Embryonic facial prominence (tissue), 1 donor: ENCODE results near the gene KIAA1328.
A peak's percentile ranks its signal among the peaks of the same experiment; 100 is the strongest.

ENCODE experiments used
- DNase-seq: peaks from one replicate; pipeline ENCODE4 v3.0.0-alpha.2; 2016; ENCODE audit errors: extremely low spot score

KIAA1328 gene

DNA sequence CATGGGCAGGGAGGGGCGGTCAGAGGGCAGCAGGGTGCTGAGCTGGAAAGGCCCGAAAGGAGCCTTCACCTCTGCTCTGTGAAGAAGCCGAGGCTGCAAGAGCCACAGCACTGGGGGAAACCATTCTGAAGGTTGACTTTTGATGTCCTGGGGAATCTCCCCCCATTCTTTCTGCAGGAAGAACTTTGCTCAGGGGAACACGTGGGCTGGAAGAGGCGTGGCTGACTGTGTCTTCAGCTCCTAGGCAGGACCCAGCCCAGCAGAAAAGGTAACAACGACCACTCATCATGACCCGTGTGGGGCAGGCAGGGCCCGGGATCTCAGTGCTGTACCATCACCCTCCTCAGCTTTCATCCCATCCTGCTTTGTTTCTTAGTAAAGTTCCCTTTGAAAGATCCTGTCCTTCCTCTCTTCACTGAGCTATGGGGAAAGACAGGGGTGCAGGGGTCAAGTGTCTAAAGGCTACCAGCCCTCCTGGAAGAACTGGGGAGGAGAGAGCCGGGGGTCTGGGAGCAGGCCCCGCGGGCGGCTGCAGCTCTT is 424.0 kb downstream of the KIAA1328 start:
- no peak for DNase-seq

DNA sequence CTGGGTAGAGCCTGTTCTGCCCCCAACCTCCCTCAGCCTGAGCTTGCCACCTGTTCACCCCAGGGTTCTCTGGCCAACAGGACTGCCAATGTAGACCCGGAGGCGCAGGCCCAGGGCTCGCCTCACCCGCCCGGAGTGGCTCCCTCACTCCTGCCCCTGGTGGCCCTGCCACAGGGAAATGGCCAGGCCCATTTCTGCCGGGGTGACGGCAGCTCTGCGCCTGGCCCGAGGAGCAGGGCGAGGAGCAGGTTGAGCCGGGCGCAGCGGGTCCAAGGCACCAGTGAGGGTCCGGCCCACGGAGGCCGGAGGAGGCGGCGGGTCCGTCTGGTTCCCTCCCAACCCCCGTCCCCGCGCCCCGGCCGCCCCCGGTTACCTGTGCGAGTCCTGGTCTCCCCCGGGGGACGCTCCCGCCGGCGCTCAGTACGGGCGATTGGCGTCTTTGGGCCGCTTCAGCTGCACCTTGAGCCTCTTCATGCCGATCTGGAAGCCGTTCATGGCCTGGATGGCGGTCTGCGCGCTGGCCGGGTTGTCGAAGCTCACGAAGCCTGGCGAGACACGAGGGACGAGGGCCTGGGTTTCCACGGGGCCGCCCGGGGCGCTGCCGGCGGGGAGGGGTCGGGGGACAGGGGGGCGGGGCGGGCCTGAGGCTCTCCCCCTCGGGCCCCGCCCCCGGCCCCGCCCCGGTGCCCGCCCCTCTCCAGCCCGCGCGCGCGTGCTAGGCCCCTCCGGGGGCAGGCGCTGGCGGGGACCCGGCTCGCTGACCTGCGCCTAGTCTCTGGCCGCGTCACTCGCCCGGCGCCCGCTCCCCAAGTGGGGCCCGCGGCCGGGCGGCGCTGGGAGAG is 424.7 kb downstream of the KIAA1328 start:
- DNase-seq, result no peak

DNA sequence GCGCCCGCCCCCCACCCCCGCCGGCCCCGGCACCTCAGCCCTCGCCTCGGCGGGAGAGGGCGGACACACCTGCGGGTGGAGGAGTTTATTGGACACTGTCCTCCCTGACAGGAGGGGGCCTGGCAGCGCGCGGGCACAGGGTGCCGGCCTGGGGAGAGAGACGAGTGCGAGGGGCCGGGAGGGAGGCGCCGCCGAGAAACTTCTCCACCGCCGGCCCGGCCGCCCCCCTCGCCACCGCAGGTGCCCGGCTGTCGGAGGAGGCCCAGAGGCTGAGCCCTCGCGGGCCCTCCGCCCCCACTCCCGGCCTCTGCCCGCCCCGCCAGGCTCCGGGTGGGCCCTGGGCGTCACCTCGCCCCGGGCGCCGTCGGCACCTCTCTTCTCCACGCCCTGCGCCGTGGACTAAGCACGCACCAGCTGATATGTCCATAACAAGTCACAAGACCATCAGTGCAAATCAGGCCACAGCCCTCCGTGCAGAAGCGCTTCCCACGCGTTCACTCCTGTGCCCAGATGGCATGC is 425.4 kb downstream of the KIAA1328 start:
- no peak for DNase-seq

DNA sequence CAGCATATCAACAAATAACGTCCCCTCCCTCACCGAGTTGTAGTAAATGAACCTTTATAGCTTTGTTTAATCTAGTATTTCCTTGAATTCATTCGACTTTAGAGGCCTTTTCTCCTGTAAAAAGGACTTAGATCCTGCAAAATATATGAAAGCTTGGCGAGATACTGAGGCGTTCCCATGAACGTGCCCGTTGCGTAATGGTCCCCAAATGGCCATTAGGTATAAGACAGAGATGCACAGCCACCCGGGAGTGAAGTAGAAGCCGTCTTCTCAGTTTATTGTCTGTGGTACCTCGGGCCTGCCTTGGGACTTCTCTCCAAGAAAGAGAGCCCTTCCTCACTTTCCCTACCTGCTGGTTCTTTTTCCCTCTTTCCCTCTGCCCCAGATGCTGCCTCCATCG is 426.0 kb downstream of the KIAA1328 start:
- DNase-seq, result no peak

DNA sequence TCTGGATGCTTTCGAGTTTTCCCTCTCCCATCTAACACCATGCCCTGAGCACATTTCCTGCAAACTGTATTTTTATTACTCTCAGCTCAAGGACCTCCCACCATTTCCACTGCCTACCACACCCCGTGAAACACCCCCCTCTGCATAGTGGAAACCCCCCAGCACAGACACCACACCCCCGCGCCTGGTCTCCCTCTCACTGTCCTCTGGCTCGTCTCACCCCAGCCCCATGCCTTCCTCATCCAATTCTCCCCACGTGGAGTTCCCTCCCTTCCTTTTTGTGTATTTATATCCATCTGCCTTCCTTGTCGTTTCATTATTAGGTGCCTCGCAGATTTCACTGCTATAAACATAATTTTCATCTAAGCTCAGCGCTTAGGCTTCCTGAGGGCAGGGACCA is 429.2 kb downstream of the KIAA1328 start:
- DNase-seq, result no peak

DNA sequence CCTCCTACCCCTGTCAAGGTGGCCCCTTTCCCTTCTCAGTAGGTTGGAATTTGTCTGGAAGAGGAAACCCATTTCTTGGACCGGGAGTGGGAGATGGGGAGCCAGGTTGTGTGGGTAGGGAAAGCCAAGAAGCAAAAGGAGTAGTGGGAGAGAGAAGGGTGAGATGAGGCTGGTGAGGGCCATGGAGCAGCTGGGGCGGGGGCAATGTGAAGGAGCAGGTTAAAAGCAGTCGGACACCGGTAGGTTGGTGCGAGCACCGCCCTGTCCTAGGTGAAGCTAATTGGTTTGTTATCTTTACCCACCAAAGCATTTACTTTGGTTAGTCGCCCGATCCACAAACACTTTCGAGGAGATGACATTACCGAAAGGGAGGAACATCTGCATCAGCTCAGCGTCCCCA is 429.9 kb downstream of the KIAA1328 start:
- DNase-seq, result no peak

DNA sequence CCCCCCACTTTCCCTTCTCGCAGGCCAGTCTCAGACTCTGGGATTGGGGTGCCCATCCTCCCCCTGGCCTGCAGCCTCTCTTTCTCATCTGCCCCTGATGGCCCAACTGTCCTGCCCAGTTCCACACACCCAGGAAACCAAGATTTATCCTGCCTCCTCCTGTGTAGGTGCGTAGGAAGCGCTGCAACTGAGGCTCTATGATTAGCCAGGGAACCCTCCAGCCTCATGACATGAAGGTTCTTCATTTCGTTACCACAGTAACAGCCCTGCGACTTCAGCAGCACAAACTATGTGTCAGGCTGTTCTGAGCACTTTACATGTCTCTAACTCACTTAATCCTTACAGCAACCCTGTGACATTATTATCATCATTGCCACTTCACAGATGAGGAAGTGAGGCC is 430.8 kb downstream of the KIAA1328 start:
- no peak for DNase-seq

DNA sequence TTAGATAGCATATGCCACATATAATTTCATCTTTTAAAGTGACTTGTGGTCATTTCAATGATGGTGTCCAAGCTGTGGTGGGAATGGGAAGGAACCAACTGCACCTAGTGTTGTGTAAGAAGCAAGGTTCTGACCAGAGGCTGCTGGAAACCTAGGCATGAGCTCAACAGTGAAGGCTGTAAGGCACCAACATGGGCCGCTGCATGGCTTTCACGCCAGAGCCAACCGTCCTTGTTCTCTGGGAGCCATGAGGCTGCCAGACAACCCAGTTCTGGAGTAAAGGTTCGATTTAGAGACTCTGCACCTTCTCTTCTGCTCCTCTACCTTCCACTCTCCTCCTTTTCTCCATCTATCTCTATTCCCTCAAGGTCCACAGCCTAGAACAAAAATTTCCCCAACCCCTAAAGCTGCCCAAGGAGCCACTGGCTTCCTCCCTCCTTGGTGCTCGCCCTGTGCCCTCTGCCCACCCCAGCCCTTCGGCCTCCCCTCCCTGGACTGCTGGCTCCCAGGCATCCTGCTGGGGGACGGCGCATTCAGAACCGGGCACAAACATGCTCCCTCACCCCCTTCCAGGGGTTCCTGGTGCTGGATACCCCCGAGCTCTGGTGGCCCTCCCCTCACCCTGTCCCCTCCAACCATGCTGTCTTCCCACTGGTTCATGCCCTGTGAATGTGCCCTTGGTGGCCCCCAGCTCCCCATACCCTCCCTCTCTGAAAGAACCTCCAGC is 431.6 kb downstream of the KIAA1328 start:
- DNase-seq, result no peak

DNA sequence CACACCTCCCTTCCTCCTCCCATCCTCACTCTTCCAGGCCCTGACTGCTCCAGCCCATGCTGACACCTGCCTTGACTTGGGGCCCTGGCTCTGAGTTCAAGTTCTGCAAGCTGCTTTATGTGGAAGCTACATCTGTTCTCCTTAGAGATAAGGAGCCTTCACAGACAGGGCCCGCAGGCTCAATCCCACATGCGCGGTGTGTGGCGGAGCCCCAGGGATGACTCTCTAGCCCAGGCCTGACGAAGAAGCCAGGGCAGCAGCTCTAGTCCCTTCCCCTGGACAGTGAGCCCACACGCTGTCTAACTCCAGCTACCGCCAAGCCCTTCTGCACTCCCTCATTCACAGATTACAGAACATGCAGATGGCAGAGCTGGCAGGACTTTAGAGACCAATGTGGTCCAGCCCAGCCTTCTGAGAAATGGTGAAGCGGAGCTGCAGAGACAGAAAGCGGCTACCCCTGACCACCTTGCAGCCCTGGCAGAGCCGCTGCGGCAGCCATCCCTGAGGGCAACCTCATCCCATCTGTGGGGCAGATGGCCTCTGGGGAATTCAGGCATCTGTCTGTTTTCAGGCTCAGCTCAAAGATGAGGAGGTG is 432.4 kb downstream of the KIAA1328 start:
- DNase-seq, result no peak

DNA sequence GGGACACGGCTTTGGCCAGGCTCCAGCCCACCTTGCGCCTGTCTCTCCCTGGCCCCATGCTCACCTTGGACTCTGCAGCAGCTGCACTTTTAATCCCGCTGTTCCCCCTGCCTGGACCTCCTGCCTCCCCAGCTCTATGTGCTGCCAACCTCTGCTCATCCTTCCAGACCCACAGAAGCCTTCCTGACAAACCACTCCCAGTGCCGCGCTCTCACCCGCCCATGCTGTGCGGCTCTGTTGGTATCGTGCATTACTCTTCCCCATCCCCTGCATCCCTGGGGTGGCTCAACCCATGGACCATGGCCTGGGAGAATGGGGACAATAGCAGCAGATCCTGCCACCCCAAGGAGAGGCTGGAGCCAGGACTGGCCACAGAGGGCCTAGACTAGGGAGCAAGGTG is 433.1 kb downstream of the KIAA1328 start:
- DNase-seq, result no peak

DNA sequence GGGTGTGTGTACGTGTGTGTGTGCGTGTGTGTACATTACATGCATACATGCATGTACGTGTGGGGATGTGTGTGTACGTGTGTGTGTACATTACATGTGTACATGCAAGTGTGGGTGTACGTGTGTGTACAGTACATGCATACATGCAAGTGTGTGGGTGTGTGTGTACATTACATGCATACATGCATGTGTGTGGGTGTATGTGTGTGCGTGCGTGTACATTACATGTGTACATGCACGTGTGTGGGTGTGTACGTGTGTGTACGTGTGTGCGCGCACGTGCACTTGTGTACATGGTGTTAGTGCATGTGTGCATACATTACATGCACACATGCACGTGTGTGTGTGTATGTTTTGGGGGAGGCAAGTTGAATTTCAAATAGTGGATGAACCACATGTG is 436.0 kb downstream of the KIAA1328 start:
- no peak for DNase-seq

DNA sequence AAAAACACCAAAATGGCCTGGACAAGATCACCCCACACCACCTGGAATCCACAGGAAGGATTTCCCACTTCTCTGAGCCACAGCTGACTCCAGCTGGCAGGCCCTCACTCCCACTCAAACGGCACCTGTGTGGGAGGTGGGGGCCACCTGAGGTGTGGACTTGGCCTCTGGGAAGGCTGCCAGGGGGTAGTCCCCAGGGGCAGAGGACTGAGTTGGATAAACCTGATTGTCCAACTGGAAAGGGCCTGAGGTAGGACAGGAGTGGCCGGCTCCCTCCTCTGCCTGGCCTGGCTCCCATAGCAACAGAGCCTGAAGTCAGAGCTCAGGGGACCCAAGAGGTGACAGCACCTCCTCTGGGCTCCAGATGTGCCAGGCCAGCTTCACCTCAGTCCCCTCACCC is 436.5 kb downstream of the KIAA1328 start:
- DNase-seq, result no peak

DNA sequence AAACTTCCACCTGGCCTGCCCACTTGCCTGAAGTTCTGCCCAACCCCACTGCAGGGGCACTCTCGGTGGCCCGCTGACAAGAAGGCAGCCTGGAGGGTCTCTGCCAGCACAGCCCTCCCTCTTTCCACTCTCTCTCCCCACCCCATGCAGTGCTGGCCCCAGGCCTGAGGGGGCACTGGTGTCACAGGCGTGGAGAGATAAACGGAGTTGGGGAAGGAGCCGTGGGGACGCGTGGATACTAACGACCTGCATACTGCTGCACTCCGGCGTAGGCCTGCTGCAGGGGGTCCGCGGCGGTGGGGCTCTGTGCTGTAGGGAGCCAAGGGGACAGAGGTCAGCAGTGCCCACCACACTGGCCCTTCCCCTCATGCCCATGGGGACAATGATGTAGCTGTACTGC is 437.4 kb downstream of the KIAA1328 start:
- no peak for DNase-seq

DNA sequence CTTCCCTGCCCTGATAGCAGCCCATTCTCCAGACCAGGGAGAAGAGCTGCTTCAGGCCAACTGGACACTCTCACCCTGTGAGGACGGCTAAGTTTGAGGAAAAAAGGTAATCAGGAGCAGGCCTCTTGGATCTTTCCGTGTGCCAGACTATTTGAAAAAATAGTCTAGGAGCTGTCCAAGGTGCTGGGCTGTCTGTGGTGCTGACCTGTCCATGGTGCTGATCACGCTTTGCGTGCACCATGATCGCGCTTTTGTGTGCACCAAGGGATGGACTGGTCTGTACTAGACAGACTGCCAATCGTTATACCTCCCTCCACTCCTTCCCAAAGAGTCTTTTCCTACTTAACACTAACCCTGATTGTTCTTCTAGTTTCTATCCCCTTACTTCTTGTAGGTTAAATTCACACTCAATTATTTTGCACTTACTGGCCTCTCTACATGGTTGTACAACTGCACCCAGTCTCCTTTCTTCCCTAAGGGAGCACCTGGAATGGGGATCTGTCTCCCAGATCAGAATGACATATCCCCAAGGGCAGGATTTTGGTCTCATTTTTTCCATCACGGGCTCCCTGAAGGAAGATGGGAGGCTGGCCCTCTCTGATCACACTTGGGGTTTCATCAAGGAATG is 441.2 kb downstream of the KIAA1328 start:
- peak; percentile 43 for DNase-seq

DNA sequence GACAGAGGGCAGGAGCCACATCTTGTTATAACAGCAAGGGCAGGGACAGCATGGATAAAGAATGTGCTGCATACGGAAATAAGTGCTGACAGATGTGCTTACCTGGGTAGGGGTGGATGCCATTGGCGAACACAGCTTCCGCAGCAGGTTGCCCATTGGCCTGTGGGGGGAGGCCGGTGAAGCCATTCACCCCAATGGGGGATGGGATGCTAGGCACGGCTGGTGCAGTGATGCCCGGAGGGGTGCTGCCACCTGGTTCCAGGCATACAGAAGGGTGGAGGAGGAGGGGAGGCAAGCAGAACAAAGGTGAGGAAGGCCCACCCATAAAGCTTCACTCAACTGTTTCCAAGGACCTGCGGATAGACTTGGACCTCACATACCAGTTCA is 441.7 kb downstream of the KIAA1328 start:
- DNase-seq, result no peak

DNA sequence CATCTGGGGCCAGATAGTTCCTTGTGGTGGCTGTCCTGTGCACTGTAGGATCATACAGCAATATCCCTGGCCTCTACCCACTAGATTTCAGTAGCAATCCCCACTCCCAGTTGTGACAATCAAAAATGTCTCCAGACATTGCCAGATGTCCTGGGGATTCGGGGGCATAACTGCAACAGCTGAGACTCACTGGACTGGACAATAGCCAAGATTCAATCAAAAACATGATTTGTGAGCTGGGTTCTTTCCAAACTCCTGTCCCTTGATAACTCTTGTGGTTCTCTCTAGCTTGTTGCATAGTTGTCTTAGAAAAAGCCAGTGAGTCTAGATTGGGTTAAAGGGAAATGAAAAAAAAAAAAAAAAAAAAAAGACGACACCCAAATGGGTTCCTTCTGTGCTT is 443.3 kb downstream of the KIAA1328 start:
- no peak for DNase-seq

DNA sequence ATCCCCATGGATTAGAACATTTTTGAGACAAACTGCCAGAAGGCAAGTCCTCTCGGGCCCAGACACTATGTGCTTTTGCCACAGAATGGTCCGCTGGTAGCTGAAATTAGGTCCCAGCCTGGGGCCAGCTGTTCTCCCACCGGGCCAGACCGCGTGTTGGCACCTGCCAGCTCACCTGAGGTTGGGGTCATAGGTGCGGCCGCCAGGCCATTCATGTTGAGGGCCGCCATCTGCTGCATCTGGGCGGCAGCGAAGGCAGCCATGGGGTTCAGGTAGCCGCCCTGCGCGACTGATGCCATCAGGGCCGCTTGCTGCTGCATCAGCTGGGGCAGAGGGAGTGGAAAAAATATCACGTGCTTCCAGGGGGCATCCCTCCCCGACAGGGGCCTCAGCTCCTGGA is 443.9 kb downstream of the KIAA1328 start:
- DNase-seq, result no peak

DNA sequence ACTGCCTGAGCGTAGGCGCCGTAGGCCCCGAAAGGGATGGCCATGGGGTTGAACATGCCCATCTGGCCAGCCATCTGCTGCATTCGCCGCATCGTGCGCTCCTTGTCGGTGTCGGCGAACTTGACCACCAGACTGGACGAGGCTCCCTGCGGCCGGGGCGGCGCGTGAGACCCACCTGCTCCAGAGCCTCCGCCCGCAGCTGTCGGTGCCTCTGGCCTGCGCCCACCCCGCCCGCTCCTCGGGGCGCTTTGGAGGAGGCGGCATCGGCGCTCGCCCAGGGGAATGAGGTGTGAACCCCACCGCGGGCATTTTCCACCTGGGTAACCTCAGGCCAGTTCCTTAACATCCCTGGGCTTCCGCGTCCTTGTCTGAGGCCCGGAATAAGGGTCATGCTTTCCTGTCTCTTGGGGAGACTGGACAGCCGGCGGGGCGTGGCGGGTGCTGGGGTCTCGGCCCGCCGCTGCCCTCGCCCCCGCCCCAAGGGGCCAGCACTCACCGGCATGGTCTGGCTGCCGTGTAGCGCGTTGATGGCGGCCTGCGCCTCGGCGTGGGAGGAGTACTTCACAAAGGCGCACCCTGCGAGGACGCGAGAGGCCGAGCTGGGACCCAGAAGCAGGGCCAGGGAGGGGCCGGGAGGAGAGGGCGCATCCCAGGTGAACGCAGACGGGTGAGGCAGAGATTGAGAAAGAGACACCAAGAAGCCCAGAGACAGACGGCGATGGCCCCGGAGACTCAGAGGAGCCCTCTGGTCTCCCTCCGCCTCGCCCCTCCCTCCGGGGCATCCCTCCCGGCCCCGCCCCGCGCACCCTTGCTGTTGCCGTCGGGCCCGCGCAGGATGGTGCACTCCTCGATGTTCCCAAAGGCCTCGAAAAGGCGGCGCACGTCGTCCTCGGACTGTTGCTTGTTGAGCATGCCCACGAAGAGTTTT is 445.6 kb downstream of the KIAA1328 start:
- DNase-seq, result no peak

DNA sequence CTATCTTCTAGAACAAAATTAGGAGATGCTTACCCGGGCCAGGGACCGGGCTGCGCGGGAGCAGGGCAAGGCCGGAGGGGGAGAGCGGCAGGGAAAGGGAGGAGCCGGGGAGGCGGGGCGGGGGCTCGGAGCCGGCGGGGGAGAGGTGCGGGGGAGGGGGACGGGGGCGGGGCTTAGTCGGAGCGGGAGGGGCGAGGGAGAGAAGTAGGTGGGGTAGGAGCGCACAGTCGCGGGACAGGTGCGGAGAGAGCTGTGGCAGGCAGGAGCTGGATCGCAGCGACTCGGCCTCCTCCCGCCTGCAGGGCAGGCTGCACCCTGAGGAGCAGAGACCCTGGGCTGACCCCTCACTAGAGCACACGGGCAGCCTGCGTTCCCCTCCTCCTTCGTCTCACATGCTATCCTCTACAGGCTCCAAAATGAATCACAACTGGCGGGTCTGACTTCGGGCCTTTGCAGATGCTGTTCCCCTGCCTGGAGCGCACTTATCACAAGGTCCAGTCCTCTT is 446.4 kb downstream of the KIAA1328 start:
- no peak for DNase-seq

DNA sequence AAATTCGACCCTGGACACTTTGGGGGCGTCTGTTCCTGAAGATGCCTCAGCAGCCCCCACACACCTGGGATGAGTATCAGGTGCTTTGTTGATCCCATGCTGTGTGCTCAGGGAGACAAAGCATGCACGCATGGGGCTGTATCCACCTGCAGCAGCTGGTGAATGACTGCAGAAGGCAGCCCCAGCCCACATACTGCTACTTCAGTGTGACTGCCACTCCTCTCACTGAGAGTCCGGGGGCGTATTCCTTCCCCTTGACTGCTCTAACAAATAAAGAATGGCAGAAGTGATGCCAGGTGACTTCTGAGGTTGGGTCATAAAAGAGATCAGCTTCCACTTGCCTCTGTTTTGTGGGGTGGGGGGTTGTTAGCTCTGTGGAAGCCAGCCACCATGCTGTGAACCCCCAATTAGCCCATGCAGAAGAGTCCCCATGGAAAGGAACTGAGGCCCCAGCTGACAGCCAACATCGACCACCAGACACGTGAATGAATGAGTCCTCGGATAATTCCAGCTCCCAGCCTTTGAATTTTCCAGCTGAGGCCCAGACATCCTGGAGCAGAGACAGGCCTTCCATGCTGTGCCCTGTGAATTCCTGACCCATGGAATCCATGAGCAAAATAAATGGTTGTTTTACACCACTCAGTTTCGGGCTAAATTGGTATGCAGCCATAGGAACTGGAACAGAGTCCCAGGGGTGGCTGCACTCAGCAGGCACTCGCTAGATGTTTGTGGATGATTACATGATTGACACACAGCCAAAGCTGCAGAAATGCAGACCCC is 447.4 kb downstream of the KIAA1328 start:
- no peak for DNase-seq
